ENCODE measurements around the gene SRGAP3. TPM values are rescaled to one million over a fixed set of nuclear protein-coding genes. Genes with fewer than 3 reads are reported as not detected.

The SRGAP3 gene
- total and polyA plus RNA-seq, 3 donors from 2014 or later, result 16.5 to 65.9 (median 58.5) TPM

DNA sequence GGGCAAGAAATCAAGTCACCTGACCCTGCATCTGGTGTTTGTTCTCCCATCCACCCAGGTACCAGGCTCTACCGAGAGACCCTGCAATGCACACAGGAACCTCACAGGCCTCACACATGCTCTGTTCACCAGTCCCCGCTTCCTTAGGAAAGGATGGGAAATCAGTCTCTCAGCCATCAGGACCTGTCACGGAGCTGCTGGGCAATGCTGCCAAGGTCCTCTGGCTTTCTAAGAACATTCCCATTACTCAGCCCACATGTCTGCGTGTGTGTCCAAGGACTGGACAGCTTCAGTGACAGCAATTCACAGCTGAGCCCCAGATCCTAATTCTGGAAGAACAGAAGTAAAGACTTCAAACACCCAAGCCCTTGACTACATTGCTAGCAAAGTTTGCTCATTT, 6.5 kb upstream of the SRGAP3 start:
- DNase-seq, result no peak
- H3K4me1 ChIP-seq, result no peaks in the 10 kb centered on the region
- TF ChIP-seq, protein P1, sequence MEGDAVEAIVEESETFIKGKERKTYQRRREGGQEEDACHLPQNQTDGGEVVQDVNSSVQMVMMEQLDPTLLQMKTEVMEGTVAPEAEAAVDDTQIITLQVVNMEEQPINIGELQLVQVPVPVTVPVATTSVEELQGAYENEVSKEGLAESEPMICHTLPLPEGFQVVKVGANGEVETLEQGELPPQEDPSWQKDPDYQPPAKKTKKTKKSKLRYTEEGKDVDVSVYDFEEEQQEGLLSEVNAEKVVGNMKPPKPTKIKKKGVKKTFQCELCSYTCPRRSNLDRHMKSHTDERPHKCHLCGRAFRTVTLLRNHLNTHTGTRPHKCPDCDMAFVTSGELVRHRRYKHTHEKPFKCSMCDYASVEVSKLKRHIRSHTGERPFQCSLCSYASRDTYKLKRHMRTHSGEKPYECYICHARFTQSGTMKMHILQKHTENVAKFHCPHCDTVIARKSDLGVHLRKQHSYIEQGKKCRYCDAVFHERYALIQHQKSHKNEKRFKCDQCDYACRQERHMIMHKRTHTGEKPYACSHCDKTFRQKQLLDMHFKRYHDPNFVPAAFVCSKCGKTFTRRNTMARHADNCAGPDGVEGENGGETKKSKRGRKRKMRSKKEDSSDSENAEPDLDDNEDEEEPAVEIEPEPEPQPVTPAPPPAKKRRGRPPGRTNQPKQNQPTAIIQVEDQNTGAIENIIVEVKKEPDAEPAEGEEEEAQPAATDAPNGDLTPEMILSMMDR (IDR thresholded peaks at IDR 0.05), result no peak
- no peak for TF ChIP-seq POLR2A (IDR thresholded peaks at IDR 0.05)
- H3K4me3 ChIP-seq, result no peak overlapping the region
- intact Hi-C loops (cut with DNase I; ENCODE audit: low total_unique reads), result no loop called here
- no peaks in the 10 kb centered on the region for H3K27me3 ChIP-seq
- H3K9me3 ChIP-seq, result no peaks in the 10 kb centered on the region
- 70 to 78% methylated on average over 3 to 4 of the region's 4 CpGs for WGBS, 2 donors
- no peaks in the 10 kb centered on the region for H3K36me3 ChIP-seq (ENCODE audit: low read depth, missing control alignments)
- no peak overlapping the region for H3K27ac ChIP-seq

- Histone ChIP-seq H3K27ac (no peak overlapping the region), H3K36me3 (ENCODE audit: low read depth, missing control alignments) (no peaks in the 10 kb centered on the region), H3K4me3 (no peak overlapping the region), H3K4me1 (peaks cover 7% of the 10 kb centered on the region), H3K27me3 (no peaks in the 10 kb centered on the region), H3K9me3 (no peaks in the 10 kb centered on the region)
- no peak for DNase-seq
- intact Hi-C loops (cut with DNase I; ENCODE audit: low total_unique reads), result no loop called here
- WGBS, 2 donors, result 62 to 88% methylated on average over 1 of the region's 1 CpG
- TF ChIP-seq, protein P1 (IDR thresholded peaks at IDR 0.05), result no peak
- no peak for TF ChIP-seq POLR2A (IDR thresholded peaks at IDR 0.05)
These were observed 5.3 kb upstream of the SRGAP3 start for GRCh38 chr3:9254764-9255163.

DNA sequence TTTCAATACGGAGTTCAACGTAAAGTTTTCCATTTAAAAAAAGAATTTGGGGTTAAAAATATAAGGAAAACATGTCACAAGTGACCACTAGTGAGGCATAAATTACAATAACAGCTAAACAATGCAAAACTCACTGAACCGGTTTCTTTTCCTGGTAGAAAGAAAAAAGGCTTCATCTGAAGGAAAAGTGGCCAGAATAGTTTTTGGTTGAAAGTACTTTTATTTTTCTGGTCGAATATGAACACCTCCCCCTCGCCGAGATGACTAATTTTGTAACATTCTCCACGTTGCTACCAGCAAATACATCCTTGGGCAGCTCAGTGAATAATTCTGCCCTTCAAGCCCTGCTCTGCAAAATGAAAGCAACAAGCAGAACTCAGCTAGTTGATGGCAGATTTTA, 3.9 kb upstream of the SRGAP3 start:
- WGBS, 2 donors, result 55 to 76% methylated on average over 7 of the region's 7 CpGs
- Histone ChIP-seq H3K4me1 (peaks cover 8% of the 10 kb centered on the region), H3K36me3 (ENCODE audit: low read depth, missing control alignments) (no peaks in the 10 kb centered on the region), H3K4me3 (no peak overlapping the region), H3K9me3 (no peaks in the 10 kb centered on the region), H3K27ac (no peak overlapping the region), H3K27me3 (no peaks in the 10 kb centered on the region)
- DNase-seq, result peak; percentile 51
- TF ChIP-seq, protein P1 (IDR thresholded peaks at IDR 0.05), result no peak
- no peak for TF ChIP-seq POLR2A (IDR thresholded peaks at IDR 0.05)
- intact Hi-C loops (cut with DNase I; ENCODE audit: low total_unique reads), result no loop called here

GRCh38 chr3:9251055-9251786, 1.8 kb upstream of the SRGAP3 start:
- Histone ChIP-seq H3K27me3 (no peaks in the 10 kb centered on the region), H3K36me3 (ENCODE audit: low read depth, missing control alignments) (no peaks in the 10 kb centered on the region), H3K4me3 (no peak overlapping the region), H3K4me1 (peaks cover 11% of the 10 kb centered on the region), H3K9me3 (no peaks in the 10 kb centered on the region), H3K27ac (no peak overlapping the region)
- DNase-seq, result no peak
- no peak for TF ChIP-seq POLR2A (IDR thresholded peaks at IDR 0.05)
- TF ChIP-seq, protein P1 (IDR thresholded peaks at IDR 0.05), result no peak
- intact Hi-C loops (cut with DNase I; ENCODE audit: low total_unique reads), result no loop called here
- 86 to 87% methylated on average over 10 of the region's 10 CpGs for WGBS, 2 donors

GRCh38 chr3:9250236-9250635, 790 bp upstream of the SRGAP3 start:
- H3K36me3 ChIP-seq (ENCODE audit: low read depth, missing control alignments), result no peaks in the 10 kb centered on the region
- H3K27ac ChIP-seq, result peak overlapping the region in 1 of 2 donors; percentile 43
- intact Hi-C loops (cut with DNase I; ENCODE audit: low total_unique reads), result no loop called here
- H3K4me3 ChIP-seq, result no peak overlapping the region
- no peaks in the 10 kb centered on the region for H3K27me3 ChIP-seq
- H3K9me3 ChIP-seq, result no peaks in the 10 kb centered on the region
- 41 to 42% methylated on average over 4 of the region's 4 CpGs for WGBS, 2 donors
- H3K4me1 ChIP-seq, result peaks cover 11% of the 10 kb centered on the region
- no peak for DNase-seq
- TF ChIP-seq, protein P1 (IDR thresholded peaks at IDR 0.05), result peak in 1 of 3 experiments; percentile 21
- no peak for TF ChIP-seq POLR2A (IDR thresholded peaks at IDR 0.05)

Measured in testis (tissue), 3 donors.